HL-60 (cell line): ENCODE results near the gene IGFLR1.
"Not testable (repeated sequence)": the region's sequence is repeated elsewhere in the genome, so short reads cannot be mapped to it uniquely, and the experiment has no call there.

Experiments
- CTCF ChIP-seq: IDR thresholded peaks from one replicate; pipeline ENCODE4 v1.5.1; 2011; ENCODE audit warnings: low read length, control low read depth, inconsistent platforms; ENCODE audit not compliant: insufficient read depth
- POLR2AphosphoS5 ChIP-seq: IDR thresholded peaks from 2 replicates; pipeline ENCODE4 v1.6.1; 2012; ENCODE audit warnings: low read depth

DNA sequence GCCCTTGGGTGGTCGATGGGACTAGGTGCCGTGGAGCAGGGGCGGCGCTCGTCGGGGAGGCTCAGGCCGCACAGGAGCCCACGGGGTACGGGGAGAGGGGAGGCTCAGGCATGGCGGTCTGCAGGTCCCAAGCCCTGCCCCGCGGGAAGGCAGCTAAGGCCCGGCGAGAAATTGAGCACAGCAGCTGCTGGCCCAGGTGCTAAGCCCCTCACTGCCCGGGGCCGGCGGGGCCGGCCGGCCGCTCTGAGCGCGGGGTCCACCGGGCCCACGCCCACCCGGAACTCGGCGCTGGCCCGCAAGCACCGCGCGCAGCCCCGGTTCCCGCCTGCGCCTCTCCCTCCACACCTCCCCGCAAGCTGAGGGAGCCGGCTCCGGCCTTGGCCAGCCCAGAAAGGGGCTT, 51.1 kb downstream of the IGFLR1 start:
- TF ChIP-seq CTCF, POLR2AphosphoS5: not testable (repeated sequence)
